GM23338 (cell line): ENCODE results near the gene HAS3.

ENCODE experiments used
- CREB1 ChIP-seq: fragments of 250-450 bp; sonication (Bioruptor Pico); IDR thresholded peaks from 2 replicates; pipeline ENCODE4 v1.5.0; 2020; ENCODE audit warnings: low read depth, mild to moderate bottlenecking, moderate library complexity
- EZH2 ChIP-seq: fragments of 200-600 bp; sonication (generic); IDR thresholded peaks from one replicate; pipeline ENCODE4 v1.8.0; 2017; ENCODE audit warnings: antibody characterized with exemption, mild to moderate bottlenecking, low read depth; ENCODE audit not compliant: unreplicated experiment
- EZH2phosphoT487 ChIP-seq: fragments of 200-600 bp; sonication (generic); IDR thresholded peaks from one replicate; pipeline ENCODE4 v1.8.1; 2018; ENCODE audit warnings: antibody characterized with exemption; ENCODE audit not compliant: unreplicated experiment
- NANOG ChIP-seq: IDR thresholded peaks from 2 replicates; pipeline ENCODE4 v1.6.1; 2016; ENCODE audit warnings: antibody characterized with exemption, borderline replicate concordance
- POLR2AphosphoS5 ChIP-seq: IDR thresholded peaks from 2 replicates; pipeline ENCODE4 v1.6.1; 2016; ENCODE audit warnings: antibody characterized with exemption, low read depth
- STAT1 ChIP-seq: IDR thresholded peaks from one replicate; pipeline ENCODE4 v1.6.1; 2016; ENCODE audit warnings: antibody characterized with exemption; ENCODE audit not compliant: unreplicated experiment
- ZNF331 ChIP-seq: fragments of 250-450 bp; sonication (Bioruptor Pico); IDR thresholded peaks from 2 replicates; pipeline ENCODE4 v1.5.0; 2020; ENCODE audit warnings: low read depth, mild to moderate bottlenecking, moderate library complexity
- TF ChIP-seq, protein P1 (sequence below), 2 experiments: fragments of 200-600 bp in 1 of 2; sonication (generic) in 1 of 2; conservative IDR thresholded peaks; 2 replicates each; pipeline versions ENCODE4 v1.5.1 to v1.6.1; 2016 to 2017; ENCODE audit warnings: antibody characterized with exemption in 2 of 2, low read depth in 2 of 2, mild to moderate bottlenecking in 2 of 2, moderate library complexity in 1 of 2
- TF ChIP-seq, protein P2 (sequence below): IDR thresholded peaks from 2 replicates; pipeline ENCODE4 v1.6.1; 2016; ENCODE audit warnings: antibody characterized with exemption
- TF ChIP-seq, protein P3 (sequence below): IDR thresholded peaks from one replicate; pipeline ENCODE4 v1.6.1; 2018; ENCODE audit warnings: antibody characterized with exemption; ENCODE audit not compliant: unreplicated experiment

DNA sequence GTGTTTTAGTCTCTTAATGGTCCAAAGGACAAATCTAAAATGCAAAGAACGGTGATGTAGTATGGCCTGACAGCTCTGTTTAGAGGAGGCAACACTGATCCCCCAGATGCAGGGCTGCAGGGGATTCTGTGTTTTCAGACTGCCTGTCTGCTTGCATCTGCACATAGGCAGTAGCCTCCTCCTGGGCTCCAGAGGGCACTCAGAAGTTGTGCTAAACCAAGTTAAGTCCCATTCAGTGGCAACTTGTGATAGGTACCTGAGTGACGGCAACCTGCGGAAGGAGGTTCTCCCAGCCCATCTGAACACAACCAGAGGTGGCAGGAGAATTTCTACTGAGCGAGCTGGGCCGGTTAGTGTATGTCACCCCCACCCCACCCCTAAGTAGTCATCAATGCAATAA lies 9.9 kb downstream of the HAS3 start:
- TF ChIP-seq ZNF331 (CRISPR knock-in tag) (no peak), EZH2phosphoT487 (no peak), POLR2AphosphoS5 (0 out of 2 replicates have a peak, but pooled peaks have one; percentile 14), NANOG (no peak), EZH2 (no peak), CREB1 (CRISPR knock-in tag) (no peak), STAT1 (no peak)
- TF ChIP-seq, protein P1, sequence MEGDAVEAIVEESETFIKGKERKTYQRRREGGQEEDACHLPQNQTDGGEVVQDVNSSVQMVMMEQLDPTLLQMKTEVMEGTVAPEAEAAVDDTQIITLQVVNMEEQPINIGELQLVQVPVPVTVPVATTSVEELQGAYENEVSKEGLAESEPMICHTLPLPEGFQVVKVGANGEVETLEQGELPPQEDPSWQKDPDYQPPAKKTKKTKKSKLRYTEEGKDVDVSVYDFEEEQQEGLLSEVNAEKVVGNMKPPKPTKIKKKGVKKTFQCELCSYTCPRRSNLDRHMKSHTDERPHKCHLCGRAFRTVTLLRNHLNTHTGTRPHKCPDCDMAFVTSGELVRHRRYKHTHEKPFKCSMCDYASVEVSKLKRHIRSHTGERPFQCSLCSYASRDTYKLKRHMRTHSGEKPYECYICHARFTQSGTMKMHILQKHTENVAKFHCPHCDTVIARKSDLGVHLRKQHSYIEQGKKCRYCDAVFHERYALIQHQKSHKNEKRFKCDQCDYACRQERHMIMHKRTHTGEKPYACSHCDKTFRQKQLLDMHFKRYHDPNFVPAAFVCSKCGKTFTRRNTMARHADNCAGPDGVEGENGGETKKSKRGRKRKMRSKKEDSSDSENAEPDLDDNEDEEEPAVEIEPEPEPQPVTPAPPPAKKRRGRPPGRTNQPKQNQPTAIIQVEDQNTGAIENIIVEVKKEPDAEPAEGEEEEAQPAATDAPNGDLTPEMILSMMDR (conservative IDR thresholded peaks at IDR 0.05; ENCODE audit: low read depth in 2 of 2): no peak
- TF ChIP-seq, protein P2, sequence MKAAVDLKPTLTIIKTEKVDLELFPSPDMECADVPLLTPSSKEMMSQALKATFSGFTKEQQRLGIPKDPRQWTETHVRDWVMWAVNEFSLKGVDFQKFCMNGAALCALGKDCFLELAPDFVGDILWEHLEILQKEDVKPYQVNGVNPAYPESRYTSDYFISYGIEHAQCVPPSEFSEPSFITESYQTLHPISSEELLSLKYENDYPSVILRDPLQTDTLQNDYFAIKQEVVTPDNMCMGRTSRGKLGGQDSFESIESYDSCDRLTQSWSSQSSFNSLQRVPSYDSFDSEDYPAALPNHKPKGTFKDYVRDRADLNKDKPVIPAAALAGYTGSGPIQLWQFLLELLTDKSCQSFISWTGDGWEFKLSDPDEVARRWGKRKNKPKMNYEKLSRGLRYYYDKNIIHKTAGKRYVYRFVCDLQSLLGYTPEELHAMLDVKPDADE: no peak
- TF ChIP-seq, protein P3, sequence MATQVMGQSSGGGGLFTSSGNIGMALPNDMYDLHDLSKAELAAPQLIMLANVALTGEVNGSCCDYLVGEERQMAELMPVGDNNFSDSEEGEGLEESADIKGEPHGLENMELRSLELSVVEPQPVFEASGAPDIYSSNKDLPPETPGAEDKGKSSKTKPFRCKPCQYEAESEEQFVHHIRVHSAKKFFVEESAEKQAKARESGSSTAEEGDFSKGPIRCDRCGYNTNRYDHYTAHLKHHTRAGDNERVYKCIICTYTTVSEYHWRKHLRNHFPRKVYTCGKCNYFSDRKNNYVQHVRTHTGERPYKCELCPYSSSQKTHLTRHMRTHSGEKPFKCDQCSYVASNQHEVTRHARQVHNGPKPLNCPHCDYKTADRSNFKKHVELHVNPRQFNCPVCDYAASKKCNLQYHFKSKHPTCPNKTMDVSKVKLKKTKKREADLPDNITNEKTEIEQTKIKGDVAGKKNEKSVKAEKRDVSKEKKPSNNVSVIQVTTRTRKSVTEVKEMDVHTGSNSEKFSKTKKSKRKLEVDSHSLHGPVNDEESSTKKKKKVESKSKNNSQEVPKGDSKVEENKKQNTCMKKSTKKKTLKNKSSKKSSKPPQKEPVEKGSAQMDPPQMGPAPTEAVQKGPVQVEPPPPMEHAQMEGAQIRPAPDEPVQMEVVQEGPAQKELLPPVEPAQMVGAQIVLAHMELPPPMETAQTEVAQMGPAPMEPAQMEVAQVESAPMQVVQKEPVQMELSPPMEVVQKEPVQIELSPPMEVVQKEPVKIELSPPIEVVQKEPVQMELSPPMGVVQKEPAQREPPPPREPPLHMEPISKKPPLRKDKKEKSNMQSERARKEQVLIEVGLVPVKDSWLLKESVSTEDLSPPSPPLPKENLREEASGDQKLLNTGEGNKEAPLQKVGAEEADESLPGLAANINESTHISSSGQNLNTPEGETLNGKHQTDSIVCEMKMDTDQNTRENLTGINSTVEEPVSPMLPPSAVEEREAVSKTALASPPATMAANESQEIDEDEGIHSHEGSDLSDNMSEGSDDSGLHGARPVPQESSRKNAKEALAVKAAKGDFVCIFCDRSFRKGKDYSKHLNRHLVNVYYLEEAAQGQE: no peak
